ENCODE results near the gene TTLL5. TPM values are rescaled to one million over a fixed set of nuclear protein-coding genes. Genes with fewer than 3 reads are reported as not detected.

TTLL5 gene
- total RNA-seq, 4 donors from 2014 or later = 15.7 to 46.2 (median 24.1) TPM

DNA sequence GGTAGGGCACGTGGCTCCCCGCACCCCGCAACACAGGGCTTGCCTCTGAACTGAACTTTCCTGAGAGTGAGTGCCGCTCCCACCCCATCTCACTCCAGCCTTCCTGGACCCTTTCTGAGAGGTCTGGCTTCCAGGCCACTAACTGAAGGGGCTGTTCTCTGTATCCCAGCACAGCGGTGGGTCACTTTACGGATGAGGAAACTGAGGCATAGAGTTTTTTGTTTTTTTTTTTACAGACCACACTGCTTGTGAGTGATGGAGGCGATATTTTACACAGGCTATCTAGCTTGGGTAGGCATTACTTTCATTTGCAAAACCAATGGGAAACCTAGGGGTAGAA, 321.9 kb downstream of the TTLL5 start:
- TF ChIP-seq, protein P1, sequence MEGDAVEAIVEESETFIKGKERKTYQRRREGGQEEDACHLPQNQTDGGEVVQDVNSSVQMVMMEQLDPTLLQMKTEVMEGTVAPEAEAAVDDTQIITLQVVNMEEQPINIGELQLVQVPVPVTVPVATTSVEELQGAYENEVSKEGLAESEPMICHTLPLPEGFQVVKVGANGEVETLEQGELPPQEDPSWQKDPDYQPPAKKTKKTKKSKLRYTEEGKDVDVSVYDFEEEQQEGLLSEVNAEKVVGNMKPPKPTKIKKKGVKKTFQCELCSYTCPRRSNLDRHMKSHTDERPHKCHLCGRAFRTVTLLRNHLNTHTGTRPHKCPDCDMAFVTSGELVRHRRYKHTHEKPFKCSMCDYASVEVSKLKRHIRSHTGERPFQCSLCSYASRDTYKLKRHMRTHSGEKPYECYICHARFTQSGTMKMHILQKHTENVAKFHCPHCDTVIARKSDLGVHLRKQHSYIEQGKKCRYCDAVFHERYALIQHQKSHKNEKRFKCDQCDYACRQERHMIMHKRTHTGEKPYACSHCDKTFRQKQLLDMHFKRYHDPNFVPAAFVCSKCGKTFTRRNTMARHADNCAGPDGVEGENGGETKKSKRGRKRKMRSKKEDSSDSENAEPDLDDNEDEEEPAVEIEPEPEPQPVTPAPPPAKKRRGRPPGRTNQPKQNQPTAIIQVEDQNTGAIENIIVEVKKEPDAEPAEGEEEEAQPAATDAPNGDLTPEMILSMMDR (IDR thresholded peaks at IDR 0.05; ENCODE audit: low read depth) = no peak

DNA sequence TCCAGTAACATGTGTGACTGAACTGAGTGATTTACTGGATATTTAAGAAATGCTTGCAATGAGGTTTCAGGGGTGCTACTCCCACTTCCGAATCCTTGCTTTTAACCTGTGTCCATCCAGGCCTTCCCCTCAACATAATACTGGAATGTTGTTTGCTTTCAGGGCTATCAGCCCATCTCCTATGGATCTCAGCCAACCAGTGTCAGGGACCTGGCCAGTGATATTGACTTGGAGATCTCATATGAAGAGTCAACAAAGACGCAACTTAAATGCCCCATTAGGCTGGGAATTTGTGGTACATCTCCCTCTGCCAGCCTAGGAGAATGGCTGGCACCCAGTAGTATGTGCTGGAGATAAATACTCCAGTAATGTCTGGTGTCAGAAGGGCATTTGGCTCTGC, 323.6 kb downstream of the TTLL5 start:
- TF ChIP-seq, protein P1 (IDR thresholded peaks at IDR 0.05; ENCODE audit: low read depth) = no peak

DNA sequence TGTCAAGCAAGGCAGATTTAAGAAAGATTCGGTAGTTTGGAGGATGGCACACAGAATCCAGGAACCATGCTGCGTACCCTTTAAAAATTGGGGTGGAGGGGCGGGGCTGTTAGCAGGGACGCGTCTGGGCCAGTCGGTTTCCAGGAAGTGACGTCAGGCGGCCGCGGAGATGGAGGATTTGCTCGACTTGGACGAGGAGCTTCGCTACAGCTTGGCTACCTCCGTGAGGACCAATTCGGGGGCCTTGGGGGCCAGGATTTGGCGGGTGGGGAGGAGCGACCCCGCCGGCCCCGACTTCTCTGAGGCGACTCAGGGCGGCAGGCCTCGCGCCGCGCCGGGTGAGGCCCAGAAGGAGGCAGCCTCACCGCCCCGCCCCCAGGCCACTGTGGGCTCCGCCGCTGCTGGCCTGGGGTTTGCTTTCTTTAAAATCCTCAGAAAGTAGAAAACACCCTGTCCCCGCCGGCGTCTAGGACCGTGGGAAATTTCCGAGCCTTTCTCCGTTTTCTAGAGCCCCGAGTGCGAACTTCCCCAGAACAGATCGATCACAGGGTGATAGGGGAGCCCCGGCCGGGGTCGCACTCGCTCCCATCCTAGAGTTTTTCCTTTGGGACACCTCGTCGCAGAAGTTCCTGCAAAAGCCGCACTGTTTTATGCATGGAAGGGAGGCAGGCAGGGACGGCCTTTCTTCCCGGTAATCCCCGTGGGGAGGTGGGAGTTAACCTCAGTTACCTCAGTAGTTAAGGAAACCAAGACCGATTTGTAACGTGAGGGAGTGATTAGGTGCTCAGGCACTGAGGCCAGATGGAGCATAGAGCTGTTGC, 324.8 kb downstream of the TTLL5 start, which contains the start of gene IFT43:
IFT43 (plus strand) TSS at position 146 of the 821 bp plus-strand sequence; CDS start at position 170, 24 bp downstream.
- TF ChIP-seq, protein P1 (IDR thresholded peaks at IDR 0.05; ENCODE audit: low read depth) = no peak

DNA sequence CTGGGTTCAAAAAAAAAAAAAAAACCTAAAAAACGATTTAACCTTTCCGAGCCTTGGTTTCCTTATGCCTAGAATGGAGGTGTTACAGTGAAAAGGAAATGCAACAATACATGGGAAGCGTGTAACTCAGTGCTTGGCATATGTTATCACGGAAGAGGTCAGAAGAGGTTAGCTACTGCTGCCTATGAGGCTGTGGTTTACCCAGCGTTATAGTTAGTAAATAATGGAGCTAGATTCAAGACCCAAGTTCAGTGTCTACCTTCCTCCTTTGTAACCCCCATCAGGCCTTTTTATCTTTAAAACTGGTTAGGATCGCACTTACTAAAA, 325.4 kb downstream of the TTLL5 start:
- TF ChIP-seq, protein P1 (IDR thresholded peaks at IDR 0.05; ENCODE audit: low read depth) = no peak

DNA sequence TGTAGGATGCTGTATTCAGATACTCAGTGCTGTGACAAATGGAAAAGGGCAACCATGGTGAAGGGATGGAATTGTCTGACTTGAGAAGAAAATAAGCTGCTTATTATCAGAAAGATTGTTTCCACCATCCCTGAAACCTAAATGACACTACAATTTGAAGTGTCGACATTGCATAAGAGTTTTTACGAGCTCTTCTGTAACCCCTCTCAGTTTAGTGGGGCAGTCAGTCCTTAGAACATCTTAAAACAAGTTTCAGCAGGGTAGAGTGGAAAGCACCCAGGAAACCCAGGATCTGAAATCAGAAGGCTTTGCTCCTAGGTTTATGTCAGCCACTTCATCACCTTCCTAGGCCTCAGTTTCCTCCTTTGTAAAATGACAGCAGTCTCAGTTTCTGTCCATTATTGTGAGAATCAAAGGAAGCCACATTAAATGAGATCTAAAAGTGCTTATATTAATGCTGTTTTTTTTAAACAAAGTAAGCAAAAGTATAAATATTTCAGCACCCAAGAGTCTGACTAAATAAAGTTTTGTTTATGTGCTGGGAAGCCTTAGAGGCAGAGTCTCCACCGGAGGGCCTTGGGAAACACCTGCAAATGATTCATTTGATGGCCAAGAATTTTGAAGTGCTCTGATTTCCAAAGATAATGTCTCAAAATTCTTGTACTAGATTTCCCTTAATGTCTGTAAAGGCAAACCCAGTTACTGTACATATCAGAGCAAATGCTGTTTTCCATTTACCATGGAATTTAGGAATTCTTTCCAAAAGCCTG, 326.3 kb downstream of the TTLL5 start:
- TF ChIP-seq, protein P1 (IDR thresholded peaks at IDR 0.05; ENCODE audit: low read depth) = no peak

DNA sequence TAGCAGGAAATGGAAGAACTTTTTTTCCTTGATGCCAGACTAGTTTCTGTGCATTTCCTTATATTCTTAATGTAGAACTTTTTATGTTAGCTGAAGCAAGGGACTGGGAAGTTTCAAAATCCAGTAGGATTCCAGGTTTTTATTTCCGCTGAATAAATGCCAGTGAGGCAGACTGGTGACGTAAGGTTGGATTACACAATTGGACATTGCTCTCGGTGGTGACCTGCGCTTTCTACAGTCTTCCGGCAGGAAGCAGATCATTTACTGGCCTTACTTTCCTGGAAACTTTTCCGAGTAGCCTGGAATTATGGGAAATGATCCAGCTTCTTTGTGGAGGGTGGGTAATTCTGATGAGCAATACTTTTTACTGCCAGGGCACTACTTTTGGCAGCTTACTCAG, 328.1 kb downstream of the TTLL5 start:
- TF ChIP-seq, protein P1 (IDR thresholded peaks at IDR 0.05; ENCODE audit: low read depth) = no peak

DNA sequence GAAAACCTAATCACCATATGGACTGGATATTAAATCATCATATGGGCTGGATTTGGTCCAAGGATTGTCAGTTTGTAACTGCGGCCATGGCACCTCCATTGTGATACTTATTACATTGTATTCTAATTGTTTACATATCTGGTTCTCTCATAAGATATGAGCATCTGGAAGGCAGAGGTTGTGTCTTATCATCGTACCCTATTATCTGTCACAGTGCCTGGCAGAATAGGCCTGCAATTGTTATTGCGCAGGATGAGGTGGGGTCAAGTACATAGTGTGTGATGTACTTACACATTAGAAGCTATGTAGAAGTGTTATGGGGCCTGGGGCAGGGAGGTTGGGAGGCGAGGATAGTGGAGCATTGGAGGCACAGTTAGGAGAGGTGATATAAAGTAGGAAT, 329.3 kb downstream of the TTLL5 start:
- TF ChIP-seq, protein P1 (IDR thresholded peaks at IDR 0.05; ENCODE audit: low read depth) = no peak

All from subcutaneous adipose tissue (tissue), 4 donors.